GM20000 (cell line): ENCODE data around the gene MICAL2.
"Not testable (repeated sequence)": the region's sequence is repeated elsewhere in the genome, so short reads cannot be mapped to it uniquely, and the experiment has no call there.

Experiments
- DNase-seq: peaks from one replicate; pipeline ENCODE4 v3.0.0; 2012; ENCODE audit warnings: low spot score
- CTCF ChIP-seq: IDR thresholded peaks from 2 replicates; pipeline ENCODE4 v1.5.1; 2012; ENCODE audit warnings: mild to moderate bottlenecking, control low read depth; ENCODE audit errors: extremely low read depth, missing control alignments

MICAL2 gene

DNA sequence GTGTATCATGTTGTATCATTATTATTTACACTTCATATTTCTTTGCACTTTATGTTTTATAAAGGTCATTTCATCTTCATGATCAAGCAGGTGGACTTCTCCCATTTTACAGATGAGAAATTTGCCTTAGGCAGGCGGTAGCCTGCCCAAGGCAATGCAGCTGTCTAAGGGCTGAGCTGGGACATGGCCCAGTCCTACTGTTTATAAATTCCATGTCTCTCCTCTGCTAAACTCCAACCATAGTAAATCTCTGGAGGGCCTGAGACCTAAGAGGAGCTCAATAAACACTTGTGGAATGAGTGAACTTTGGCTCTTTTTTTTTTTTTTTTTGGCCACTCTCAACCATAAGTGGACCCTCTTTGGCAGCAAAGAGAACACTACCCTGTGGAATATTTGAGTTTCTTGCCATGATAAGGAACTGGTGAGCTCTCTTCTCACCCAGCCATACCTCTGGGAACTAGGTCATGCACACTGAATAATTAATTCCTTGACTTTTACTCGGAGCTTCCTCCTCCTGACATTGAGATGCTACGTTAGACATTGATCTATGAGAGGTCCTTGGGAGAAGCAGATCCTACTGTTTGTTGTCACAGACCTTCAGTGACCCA lies 29.9 kb downstream of the MICAL2 start:
- DNase-seq, result no peak
- no peak for TF ChIP-seq CTCF

GRCh38 chr11:12141283-12141682 lies 30.9 kb downstream of the MICAL2 start:
- TF ChIP-seq CTCF, result no peak
- no peak for DNase-seq

GRCh38 chr11:12142176-12142575 lies 31.8 kb downstream of the MICAL2 start:
- no peak for DNase-seq
- no peak for TF ChIP-seq CTCF

DNA sequence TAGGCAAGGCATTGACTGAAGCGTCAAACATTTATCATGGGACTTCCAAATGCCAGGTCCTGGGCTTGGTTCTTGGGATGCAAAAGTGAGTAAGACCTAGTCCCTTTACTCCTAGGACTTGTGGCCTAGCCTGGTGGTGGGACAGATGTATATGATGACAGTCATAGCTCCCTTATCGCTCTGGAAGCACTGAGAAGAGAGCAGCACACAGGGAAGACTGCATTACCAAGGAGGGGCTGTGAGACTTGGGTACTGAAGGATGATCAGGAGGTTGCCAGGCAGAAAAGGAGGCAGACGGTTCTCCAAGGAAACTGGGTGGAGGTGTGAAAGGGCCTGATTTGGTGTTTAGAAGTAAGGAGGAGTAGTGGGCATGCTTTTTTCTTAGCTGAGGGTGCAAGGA lies 32.5 kb downstream of the MICAL2 start:
- TF ChIP-seq CTCF, result no peak
- no peak for DNase-seq

DNA sequence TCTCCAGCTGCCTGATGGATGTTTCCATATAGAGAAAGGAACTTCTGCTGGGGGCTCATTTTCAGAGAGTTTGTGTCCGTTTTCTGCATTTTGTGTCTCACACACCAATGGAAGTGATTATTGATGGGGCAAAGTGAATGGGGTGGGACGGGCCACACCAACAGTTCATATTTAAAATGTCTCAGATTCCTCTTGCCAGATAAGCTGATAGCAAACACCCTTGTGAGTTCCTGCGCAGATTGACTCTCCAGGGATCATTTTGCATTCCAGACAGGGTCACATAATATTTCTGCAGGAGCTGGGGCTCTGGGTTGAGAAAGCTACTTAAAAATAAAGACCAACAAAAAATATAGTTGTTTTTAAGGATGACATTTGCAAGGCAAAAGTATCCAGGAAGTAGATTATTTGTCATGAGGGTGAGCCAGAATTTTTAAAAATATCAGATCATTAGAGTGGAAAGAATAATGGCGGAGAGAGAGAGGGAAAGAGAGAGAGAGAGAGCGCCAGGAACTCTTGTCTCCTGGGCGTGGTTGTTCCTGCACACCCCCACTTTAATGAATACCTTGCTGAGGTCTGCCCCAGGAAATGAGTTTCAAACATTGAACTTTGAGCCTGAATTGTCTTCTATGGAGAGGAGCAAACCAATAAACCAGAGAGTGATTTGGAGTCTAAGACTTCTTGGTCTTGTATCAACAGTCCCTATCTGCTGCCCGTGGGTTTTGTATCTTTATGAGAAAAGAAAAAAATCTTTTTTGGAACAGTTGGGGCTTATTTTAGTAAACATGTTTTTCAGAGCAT lies 33.3 kb downstream of the MICAL2 start:
- TF ChIP-seq CTCF, result no peak
- no peak for DNase-seq

DNA sequence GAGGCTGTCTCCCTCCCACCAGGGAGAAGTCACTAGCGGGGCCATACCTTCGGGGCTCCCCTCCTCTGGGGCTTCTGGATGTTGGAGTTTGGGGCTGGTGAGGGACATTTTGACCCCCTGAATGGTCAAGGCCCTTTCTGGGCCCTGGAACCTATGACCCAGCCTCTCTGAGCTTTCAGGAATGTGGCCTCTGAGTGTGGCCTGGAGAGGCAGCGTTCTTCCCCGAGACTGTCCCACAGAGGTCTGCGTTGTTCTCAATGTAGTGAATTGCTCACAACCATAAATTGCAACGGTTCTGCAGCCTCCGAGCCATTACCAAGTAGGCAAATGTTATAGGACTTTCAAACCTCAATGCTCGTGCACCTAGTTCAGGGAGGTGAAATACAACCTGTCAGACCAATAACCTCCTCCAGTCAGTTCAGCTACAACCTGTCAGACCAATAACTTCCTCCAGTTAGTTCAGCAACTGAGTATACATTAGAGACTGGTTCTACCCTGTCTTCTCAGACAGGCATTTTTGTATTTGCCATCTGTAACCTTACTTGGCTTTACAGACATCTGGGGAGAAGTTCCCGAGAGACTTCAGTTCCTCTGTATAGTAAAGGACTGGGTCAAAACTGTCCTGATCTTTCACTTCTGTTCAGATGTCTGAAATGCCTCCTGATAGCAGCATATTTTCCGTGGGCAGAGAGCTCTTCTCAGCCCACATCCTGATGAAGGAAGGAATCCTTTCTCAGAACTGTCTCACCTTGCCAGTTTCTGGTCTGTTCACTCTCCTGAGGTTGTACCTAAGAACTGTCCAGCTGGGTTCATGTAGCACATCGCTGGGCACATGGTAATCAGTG lies 34.2 kb downstream of the MICAL2 start:
- DNase-seq, result no peak
- TF ChIP-seq CTCF, result no peak

DNA sequence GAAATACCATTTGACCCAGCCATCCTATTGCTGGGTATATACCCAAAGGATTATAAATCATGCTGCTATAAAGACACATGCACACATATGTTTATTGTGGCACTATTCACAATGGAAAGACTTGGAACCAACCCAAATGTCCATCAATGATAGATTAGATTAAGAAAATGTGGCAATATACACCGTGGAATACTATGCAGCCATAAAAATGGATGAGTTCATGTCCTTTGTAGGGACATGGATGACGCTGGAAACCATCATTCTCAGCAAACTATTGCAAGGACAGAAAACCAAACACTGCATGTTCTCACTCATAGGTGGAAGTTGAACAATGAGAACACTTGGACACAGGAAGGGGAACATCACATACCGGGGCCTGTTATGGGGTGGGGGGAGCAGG lies 36.3 kb downstream of the MICAL2 start:
- not testable (repeated sequence) for DNase-seq
